ENCODE data around the gene SMCO2. TPM values are rescaled to one million over a fixed set of nuclear protein-coding genes. Genes with fewer than 3 reads are reported as not detected.

The SMCO2 gene
- total RNA-seq, 1 experiment from 2014 or later = 0.20 TPM

DNA sequence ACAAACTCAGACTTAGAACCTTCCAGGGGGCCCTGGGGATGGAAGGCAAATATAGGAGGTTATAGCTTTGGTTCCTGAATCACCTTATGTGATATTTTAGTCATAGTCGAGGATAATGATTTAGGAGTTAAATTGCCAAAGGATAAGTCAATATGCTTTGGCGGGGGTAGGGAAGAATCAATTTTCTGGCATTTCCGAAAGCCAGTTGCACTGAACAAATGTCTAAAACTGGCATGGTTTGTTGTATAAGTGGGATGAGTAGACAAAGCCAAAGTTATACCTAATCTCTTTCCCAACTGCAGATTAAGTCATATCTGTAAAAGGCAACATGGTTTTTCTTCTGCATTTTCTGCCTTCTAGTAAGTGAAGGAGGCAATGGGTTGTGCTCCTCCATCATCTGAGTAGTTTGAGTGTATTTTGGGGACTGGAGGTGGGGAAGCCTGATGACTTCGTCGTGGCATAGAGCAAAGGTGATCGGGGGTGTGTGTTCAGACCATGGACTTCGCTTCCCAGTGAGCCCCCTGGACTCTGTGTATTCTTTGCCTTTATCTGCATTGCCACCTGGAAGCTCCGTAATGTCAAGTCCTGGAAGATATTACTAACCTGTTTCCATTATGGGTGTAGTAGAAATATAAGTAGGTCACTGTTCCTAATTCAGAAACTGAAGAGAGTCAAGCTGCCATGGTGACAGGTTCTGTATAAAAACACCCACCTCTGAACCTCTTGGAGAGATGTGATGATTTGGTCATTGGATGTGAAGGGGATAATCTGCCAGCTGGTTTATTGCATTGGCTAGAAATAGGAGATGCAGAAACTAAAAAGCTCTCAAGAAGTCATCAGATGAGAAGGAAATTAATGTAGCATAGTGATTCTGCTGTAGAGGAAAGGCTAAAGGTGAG is 102.0 kb downstream of the SMCO2 start:
- peaks cover 24 to 31% of the 10 kb centered on the region in 2 experiments for H3K4me1 Mint-ChIP-seq
- Histone ChIP-seq H4K8ac (replicated peaks; ENCODE audit: insufficient read length, low read depth, low read length) (no peak overlapping the region), H4K5ac (ENCODE audit: insufficient read length, low read depth, low read length) (no peak overlapping the region), H3K23me2 (ENCODE audit: insufficient read length, low read depth, low read length, poor library complexity, severe bottlenecking) (no peaks in the 10 kb centered on the region), H3K56ac (ENCODE audit: insufficient read length, low read depth, low read length) (no peak overlapping the region), H2BK15ac (ENCODE audit: low read depth, low read length) (no peak overlapping the region), H3K79me2 (ENCODE audit: insufficient read depth, low read length) (no peaks in the 10 kb centered on the region), H3K9me3 (ENCODE audit: control insufficient read depth, low read depth, low read length) (no peaks in the 10 kb centered on the region), H3K18ac (ENCODE audit: insufficient read length, low read depth, low read length) (no peak overlapping the region), H2AFZ (ENCODE audit: low read length) (no peak overlapping the region), H3K9ac (ENCODE audit: extremely low read depth, insufficient read length, low read length) (no peak overlapping the region), H2BK5ac (ENCODE audit: insufficient read length, low read length) (no peak overlapping the region), H4K91ac (ENCODE audit: insufficient read length, low read depth, low read length) (no peak overlapping the region), H3T11ph (ENCODE audit: low read length) (no peak overlapping the region), H2BK12ac (ENCODE audit: insufficient read length, low read depth, low read length) (no peak overlapping the region), H3K4ac (ENCODE audit: low read depth, low read length) (no peak overlapping the region), H3K23ac (ENCODE audit: insufficient read length, low read depth, low read length) (no peak overlapping the region), H3K4me2 (ENCODE audit: insufficient read depth, insufficient read length, low read length) (no peak overlapping the region), H3K14ac (ENCODE audit: insufficient read depth, low read length) (no peak overlapping the region), H3K4me1 (ENCODE audit: insufficient read depth, low read length) (no peaks in the 10 kb centered on the region), H4K20me1 (ENCODE audit: control insufficient read depth, insufficient read depth, insufficient read length) (no peaks in the 10 kb centered on the region), H3K27ac (ENCODE audit: insufficient read length, low read depth, low read length) (no peak overlapping the region), H3K27me3 (ENCODE audit: insufficient read depth, low read length) (no peaks in the 10 kb centered on the region), H2BK120ac (ENCODE audit: low read depth, low read length, poor library complexity, severe bottlenecking) (no peak overlapping the region), H2BK20ac (ENCODE audit: low read depth, low read length, poor library complexity, severe bottlenecking) (no peak overlapping the region), H2AK5ac (ENCODE audit: insufficient read length, low read length) (no peak overlapping the region), H3K79me1 (ENCODE audit: insufficient read depth, low read depth, low read length, poor library complexity, severe bottlenecking) (no peaks in the 10 kb centered on the region)
- no peak for DNase-seq
- TF ChIP-seq, protein P1, sequence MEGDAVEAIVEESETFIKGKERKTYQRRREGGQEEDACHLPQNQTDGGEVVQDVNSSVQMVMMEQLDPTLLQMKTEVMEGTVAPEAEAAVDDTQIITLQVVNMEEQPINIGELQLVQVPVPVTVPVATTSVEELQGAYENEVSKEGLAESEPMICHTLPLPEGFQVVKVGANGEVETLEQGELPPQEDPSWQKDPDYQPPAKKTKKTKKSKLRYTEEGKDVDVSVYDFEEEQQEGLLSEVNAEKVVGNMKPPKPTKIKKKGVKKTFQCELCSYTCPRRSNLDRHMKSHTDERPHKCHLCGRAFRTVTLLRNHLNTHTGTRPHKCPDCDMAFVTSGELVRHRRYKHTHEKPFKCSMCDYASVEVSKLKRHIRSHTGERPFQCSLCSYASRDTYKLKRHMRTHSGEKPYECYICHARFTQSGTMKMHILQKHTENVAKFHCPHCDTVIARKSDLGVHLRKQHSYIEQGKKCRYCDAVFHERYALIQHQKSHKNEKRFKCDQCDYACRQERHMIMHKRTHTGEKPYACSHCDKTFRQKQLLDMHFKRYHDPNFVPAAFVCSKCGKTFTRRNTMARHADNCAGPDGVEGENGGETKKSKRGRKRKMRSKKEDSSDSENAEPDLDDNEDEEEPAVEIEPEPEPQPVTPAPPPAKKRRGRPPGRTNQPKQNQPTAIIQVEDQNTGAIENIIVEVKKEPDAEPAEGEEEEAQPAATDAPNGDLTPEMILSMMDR (conservative IDR thresholded peaks at IDR 0.05) = no peak
- no peak overlapping the region; a peak in 1 of 7 replicates for H3K27ac Mint-ChIP-seq
- no peak overlapping the region for H3K4me3 Mint-ChIP-seq
- H3K9me3 Mint-ChIP-seq = peaks cover 0 to 3% of the 10 kb centered on the region in 2 experiments; a peak in 1 of 5 replicates
- no CpG with 5 or more reads among the region's 8 CpGs for WGBS (ENCODE audit: extremely low coverage, insufficient read length, low lambda C conversion rate)
- peaks cover 4 to 7% (median 4%) of the 10 kb centered on the region in 3 experiments; a peak in 4 of 7 replicates for H3K36me3 Mint-ChIP-seq (ENCODE audit: insufficient read depth in 1 of 3, low read depth in 3 of 3)
- peaks cover 1% of the 10 kb centered on the region; the same call in 1 of the 2 replicates for H3K27me3 Mint-ChIP-seq (ENCODE audit: low read depth)
